Measurements from ENCODE around the gene TTC7B.
A peak's percentile ranks its signal among the peaks of the same experiment; 100 is the strongest.

- peak; percentile 80 to 96 (median 92) for TF ChIP-seq CTCF (IDR thresholded peaks at IDR 0.05)
- TF ChIP-seq POLR2A (IDR thresholded peaks at IDR 0.05): no peak
Measured at GRCh38 chr14:90697577-90698206, 118.5 kb downstream of the TTC7B start.
